H9 (cell line): ENCODE measurements around the gene PLD3. TPM values are rescaled to one million over a fixed set of nuclear protein-coding genes. Genes with fewer than 3 reads are reported as not detected.

Experiments
- DNase-seq: peaks from one replicate; pipeline ENCODE4 v3.0.0-alpha.2; 2017
- H2AFZ ChIP-seq: one replicate; pipeline ENCODE4 v1.6.1; 2013; ENCODE audit warnings: mild to moderate bottlenecking, low read length, control low read depth, moderate library complexity
- H2AK5ac ChIP-seq: 2 replicates; pipeline ENCODE4 v1.6.1; 2013; ENCODE audit warnings: low read length, control low read depth, mixed read lengths; ENCODE audit not compliant: insufficient read length
- H2BK120ac ChIP-seq: one replicate; pipeline ENCODE4 v1.6.1; 2013; ENCODE audit warnings: low read depth, mild to moderate bottlenecking, low read length, control low read depth, inconsistent platforms; ENCODE audit not compliant: poor library complexity, severe bottlenecking
- H2BK12ac ChIP-seq: 2 replicates; pipeline ENCODE4 v1.6.1; 2013; ENCODE audit warnings: low read length, control low read depth, mixed read lengths, low read depth; ENCODE audit not compliant: insufficient read length
- H2BK15ac ChIP-seq: 2 replicates; pipeline ENCODE4 v1.6.1; 2013; ENCODE audit warnings: low read depth, low read length, control low read depth
- H2BK20ac ChIP-seq: one replicate; pipeline ENCODE4 v1.6.1; 2013; ENCODE audit warnings: low read depth, mild to moderate bottlenecking, low read length, control low read depth, inconsistent platforms; ENCODE audit not compliant: poor library complexity, severe bottlenecking
- H2BK5ac ChIP-seq: 2 replicates; pipeline ENCODE4 v1.6.1; 2013; ENCODE audit warnings: low read length, control low read depth, mixed read lengths; ENCODE audit not compliant: insufficient read length
- H3K14ac ChIP-seq: 2 replicates; pipeline ENCODE4 v1.6.1; 2013; ENCODE audit warnings: low read length, control low read depth; ENCODE audit not compliant: insufficient read depth
- H3K18ac ChIP-seq: 2 replicates; pipeline ENCODE4 v1.6.1; 2013; ENCODE audit warnings: low read depth, mild to moderate bottlenecking, mixed read lengths, low read length, control low read depth; ENCODE audit not compliant: insufficient read length
- H3K23ac ChIP-seq: 2 replicates; pipeline ENCODE4 v1.6.1; 2013; ENCODE audit warnings: low read length, control low read depth, mixed read lengths, low read depth; ENCODE audit not compliant: insufficient read length
- H3K23me2 ChIP-seq: 2 replicates; pipeline ENCODE4 v1.6.1; 2013; ENCODE audit warnings: low read depth, mild to moderate bottlenecking, mixed read lengths, low read length, control low read depth; ENCODE audit not compliant: insufficient read length, poor library complexity, severe bottlenecking
- H3K27ac ChIP-seq: 2 replicates; pipeline ENCODE4 v1.5.1; 2013; ENCODE audit warnings: low read length, control low read depth, mixed read lengths, low read depth; ENCODE audit not compliant: insufficient read length
- H3K27me3 ChIP-seq: 2 replicates; pipeline ENCODE4 v1.6.1; 2013; ENCODE audit warnings: low read length, control low read depth, inconsistent platforms; ENCODE audit not compliant: insufficient read depth
- H3K4ac ChIP-seq: 2 replicates; pipeline ENCODE4 v1.6.1; 2013; ENCODE audit warnings: low read depth, mild to moderate bottlenecking, control low read depth, inconsistent platforms, low read length, moderate library complexity
- H3K4me1 ChIP-seq: 2 replicates; pipeline ENCODE4 v1.6.1; 2013; ENCODE audit warnings: low read length, control low read depth, inconsistent platforms; ENCODE audit not compliant: insufficient read depth
- H3K4me2 ChIP-seq: 2 replicates; pipeline ENCODE4 v1.6.1; 2013; ENCODE audit warnings: low read length, control low read depth, mixed read lengths; ENCODE audit not compliant: insufficient read length, insufficient read depth
- H3K56ac ChIP-seq: 2 replicates; pipeline ENCODE4 v1.6.1; 2013; ENCODE audit warnings: low read depth, mild to moderate bottlenecking, mixed read lengths, low read length, control low read depth; ENCODE audit not compliant: insufficient read length
- H3K79me1 ChIP-seq: 2 replicates; pipeline ENCODE4 v1.6.1; 2013; ENCODE audit warnings: low read depth, mild to moderate bottlenecking, moderate library complexity, low read length, control low read depth, inconsistent platforms; ENCODE audit not compliant: insufficient read depth, poor library complexity, severe bottlenecking
- H3K79me2 ChIP-seq: 2 replicates; pipeline ENCODE4 v1.6.1; 2013; ENCODE audit warnings: low read length, control low read depth, inconsistent platforms; ENCODE audit not compliant: insufficient read depth
- H3K9ac ChIP-seq: 2 replicates; pipeline ENCODE4 v1.6.1; 2013; ENCODE audit warnings: low read length, control low read depth, mixed read lengths; ENCODE audit not compliant: insufficient read length; ENCODE audit errors: extremely low read depth
- H3K9me3 ChIP-seq: one replicate; pipeline ENCODE4 v1.6.1; 2013; ENCODE audit warnings: low read depth, low read length, inconsistent platforms; ENCODE audit not compliant: control insufficient read depth
- H3T11ph ChIP-seq: one replicate; pipeline ENCODE4 v1.6.1; 2013; ENCODE audit warnings: mild to moderate bottlenecking, low read length, control low read depth, inconsistent platforms
- H4K20me1 ChIP-seq: one replicate; pipeline ENCODE4 v1.6.1; 2013; ENCODE audit not compliant: control insufficient read depth, insufficient read length, insufficient read depth
- H4K5ac ChIP-seq: 2 replicates; pipeline ENCODE4 v1.6.1; 2013; ENCODE audit warnings: low read depth, mild to moderate bottlenecking, mixed read lengths, low read length, control low read depth; ENCODE audit not compliant: insufficient read length
- H4K8ac ChIP-seq: replicated peaks from 2 replicates; pipeline ENCODE4 v1.6.1; 2013; ENCODE audit warnings: low read length, control low read depth, mixed read lengths, low read depth; ENCODE audit not compliant: insufficient read length
- H4K91ac ChIP-seq: 2 replicates; pipeline ENCODE4 v1.6.1; 2013; ENCODE audit warnings: low read depth, mild to moderate bottlenecking, moderate library complexity, mixed read lengths, low read length, control low read depth; ENCODE audit not compliant: insufficient read length
- H3K27ac Mint-ChIP-seq, 3 experiments: 2 replicates in 2 of 3; 3 replicates in 1 of 3; pipeline ENCODE4 v1.8.0; 2020 to 2021; ENCODE audit warnings: mixed read lengths in 3 of 3, mild to moderate bottlenecking in 1 of 3, moderate library complexity in 1 of 3
- H3K27me3 Mint-ChIP-seq: 2 replicates; pipeline ENCODE4 v1.8.0; 2021; ENCODE audit warnings: low read depth, mild to moderate bottlenecking, moderate library complexity, mixed read lengths
- H3K36me3 Mint-ChIP-seq, 3 experiments: 2 replicates in 2 of 3; 3 replicates in 1 of 3; pipeline ENCODE4 v1.8.0; 2020 to 2021; ENCODE audit warnings: low read depth in 3 of 3, mixed read lengths in 3 of 3; ENCODE audit not compliant: insufficient read depth in 1 of 3
- H3K4me1 Mint-ChIP-seq, 2 experiments: 2 replicates each; pipeline ENCODE4 v1.8.0; 2020; ENCODE audit warnings: mixed read lengths in 2 of 2
- H3K4me3 Mint-ChIP-seq, 2 experiments: 2 replicates in 1 of 2; 3 replicates in 1 of 2; pipeline ENCODE4 v1.8.0; 2020 to 2021; ENCODE audit warnings: mild to moderate bottlenecking in 2 of 2, mixed read lengths in 2 of 2, moderate library complexity in 1 of 2
- H3K9me3 Mint-ChIP-seq, 2 experiments: 2 replicates in 1 of 2; 3 replicates in 1 of 2; pipeline ENCODE4 v1.8.0; 2020; ENCODE audit warnings: mild to moderate bottlenecking in 2 of 2, mixed read lengths in 2 of 2, moderate library complexity in 1 of 2
- CTCF ChIP-seq: fragments of 200-600 bp; sonication (generic); conservative IDR thresholded peaks from 3 replicates; pipeline ENCODE4 v1.8.0; 2021; ENCODE audit warnings: antibody characterized with exemption, mild to moderate bottlenecking
- WGBS: extraction: QIAGEN DNeasy Blood & Tissue Kit; methylation state at CpG from one replicate; pipeline ENCODE4 v1.1.7; 2013; ENCODE audit warnings: missing lambda C conversion rate, low lambda C conversion rate, mixed read lengths; ENCODE audit not compliant: insufficient read length; ENCODE audit errors: extremely low coverage; 5-methylcytosine and 5-hydroxymethylcytosine counted together
- total RNA-seq: library from RNA; stranded (reverse); gene quantifications from 2 replicates; pipeline ENCODE4 v1.2.1, GENCODE V29; 2021

PLD3 gene
- total RNA-seq, 1 experiment from 2014 or later = 194 TPM

DNA sequence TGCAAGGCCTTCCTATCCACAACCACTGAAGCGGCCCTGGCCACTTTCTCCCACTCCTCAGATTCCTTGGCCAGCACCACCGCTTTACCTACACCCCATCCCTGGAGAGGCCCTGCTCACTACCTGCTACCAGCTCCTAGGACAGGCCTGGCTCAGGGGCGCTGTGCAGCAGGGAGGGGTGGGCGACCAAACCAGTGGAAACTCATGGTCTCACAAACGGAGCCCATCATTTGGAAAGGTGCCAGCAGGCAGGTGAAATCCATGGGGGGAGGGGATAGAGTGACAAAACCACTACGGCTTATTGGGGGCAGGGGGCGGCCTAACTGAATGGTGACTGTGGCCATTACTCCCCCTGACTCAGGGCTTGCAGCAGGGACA, 27.9 kb upstream of the PLD3 start:
- Histone ChIP-seq H3K23me2 (no peaks in the 10 kb centered on the region), H3K27ac (no peak overlapping the region), H4K20me1 (no peaks in the 10 kb centered on the region), H3T11ph (no peak overlapping the region), H3K27me3 (no peaks in the 10 kb centered on the region; the same call in 1 of the 2 replicates), H3K4ac (no peak overlapping the region), H4K91ac (no peak overlapping the region), H2AK5ac (no peak overlapping the region), H2AFZ (no peak overlapping the region), H3K4me1 (no peaks in the 10 kb centered on the region), H2BK12ac (no peak overlapping the region), H4K8ac (no peak overlapping the region), H3K23ac (no peak overlapping the region), H3K9ac (no peak overlapping the region), H3K14ac (no peak overlapping the region; the same call in 1 of the 2 replicates), H2BK15ac (no peak overlapping the region), H3K9me3 (no peaks in the 10 kb centered on the region), H2BK20ac (no peak overlapping the region), H3K79me2 (no peaks in the 10 kb centered on the region), H3K18ac (no peak overlapping the region), H2BK5ac (no peak overlapping the region), H2BK120ac (no peak overlapping the region), H3K56ac (no peak overlapping the region), H3K79me1 (no peaks in the 10 kb centered on the region), H4K5ac (no peak overlapping the region), H3K4me2 (no peak overlapping the region)
- peaks cover 4 to 62% (median 35%) of the 10 kb centered on the region in 3 experiments for H3K36me3 Mint-ChIP-seq
- H3K4me1 Mint-ChIP-seq = peaks cover 0 to 4% of the 10 kb centered on the region in 2 experiments; a peak in 1 of 4 replicates
- WGBS = no CpG with 5 or more reads among the region's 7 CpGs
- H3K27ac Mint-ChIP-seq = peak overlapping the region; percentile 62 to 78 (median 71); a peak in 1 of 7 replicates
- no peak for TF ChIP-seq CTCF
- H3K9me3 Mint-ChIP-seq = no peaks in the 10 kb centered on the region; a peak in 1 of 5 replicates
- no peaks in the 10 kb centered on the region for H3K27me3 Mint-ChIP-seq
- H3K4me3 Mint-ChIP-seq = no peak overlapping the region
- no peak for DNase-seq
